Measurements from ENCODE around the gene ITIH2.

The ITIH2 gene

DNA sequence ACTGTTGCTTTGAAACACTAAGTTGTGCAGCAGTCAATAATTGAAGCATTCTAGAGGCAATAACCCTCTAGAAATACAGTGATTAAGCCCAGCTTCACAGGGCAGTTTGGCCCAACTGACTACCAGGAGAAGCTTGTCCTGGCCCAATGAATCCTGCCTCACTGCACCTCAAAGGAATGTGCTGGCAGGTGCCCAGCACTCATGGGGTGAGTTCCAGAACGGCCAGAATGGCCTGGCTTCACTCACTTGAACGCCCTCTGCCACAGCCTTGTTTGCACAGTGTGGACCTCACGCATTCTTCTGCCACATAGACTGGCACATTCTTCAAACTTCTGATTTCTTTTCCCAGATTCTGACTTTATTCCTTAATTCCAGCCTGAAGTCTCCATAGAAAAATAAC lies 6.6 kb upstream of the ITIH2 start:
- Histone ChIP-seq H3K36me3 (ENCODE audit: insufficient read depth, low read length) (no peaks in the 10 kb centered on the region), H3K4me1 (ENCODE audit: insufficient read depth, low read length) (no peaks in the 10 kb centered on the region), H3K4me2 (ENCODE audit: insufficient read depth, low read length) (no peak overlapping the region), H2AFZ (ENCODE audit: low read depth, low read length) (no peak overlapping the region), H3K79me2 (ENCODE audit: insufficient read depth, low read length) (no peaks in the 10 kb centered on the region), H3K9ac (ENCODE audit: low read depth, low read length) (no peak overlapping the region), H3K4me3 (ENCODE audit: low read depth in 1 of 2, low read length in 2 of 2) (no peak overlapping the region), H3K9me3 (ENCODE audit: insufficient read depth, low read length, severe bottlenecking) (peaks cover 10% of the 10 kb centered on the region), H3K27me3 (ENCODE audit: insufficient read depth, low read length, poor library complexity) (no peaks in the 10 kb centered on the region), H4K20me1 (ENCODE audit: insufficient read depth, low read length) (no peaks in the 10 kb centered on the region), H3K27ac (ENCODE audit: low read length) (no peak overlapping the region)
- TF ChIP-seq EZH2 (IDR thresholded peaks at IDR 0.05; ENCODE audit: borderline replicate concordance, low read depth, low read length, severe bottlenecking), result no peak
- no peak for TF ChIP-seq CTCF (IDR thresholded peaks at IDR 0.05; ENCODE audit: borderline replicate concordance, extremely low read depth, low read length, poor library complexity, severe bottlenecking)
- no peak for DNase-seq
- no peak for ATAC-seq (ENCODE audit: insufficient read depth, low read depth)

DNA sequence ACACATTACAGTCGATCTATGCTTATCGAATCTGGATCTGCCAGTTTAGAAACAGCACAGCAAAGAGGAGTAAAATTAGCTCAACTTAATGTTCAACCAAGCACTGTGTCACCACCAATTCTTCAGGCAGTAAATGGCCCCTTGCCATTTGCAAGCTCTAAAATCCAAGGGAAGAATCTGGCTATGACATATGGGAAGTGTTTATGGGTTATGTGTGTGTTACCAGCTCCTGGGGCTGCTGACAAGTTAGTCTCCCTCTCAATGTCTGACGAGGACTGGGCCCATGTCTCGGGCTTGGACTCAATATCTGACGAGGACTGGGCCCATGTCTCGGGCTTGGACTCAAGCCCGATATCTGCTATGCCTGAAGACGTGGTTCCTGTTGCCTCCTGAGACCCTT lies 5.7 kb upstream of the ITIH2 start:
- Histone ChIP-seq H4K20me1 (ENCODE audit: insufficient read depth, low read length) (no peaks in the 10 kb centered on the region), H3K9me3 (ENCODE audit: insufficient read depth, low read length, severe bottlenecking) (peaks cover 3% of the 10 kb centered on the region), H3K4me2 (ENCODE audit: insufficient read depth, low read length) (no peak overlapping the region), H3K4me3 (ENCODE audit: low read depth in 1 of 2, low read length in 2 of 2) (no peak overlapping the region), H2AFZ (ENCODE audit: low read depth, low read length) (no peak overlapping the region), H3K4me1 (ENCODE audit: insufficient read depth, low read length) (no peaks in the 10 kb centered on the region), H3K27ac (ENCODE audit: low read length) (no peak overlapping the region), H3K79me2 (ENCODE audit: insufficient read depth, low read length) (no peaks in the 10 kb centered on the region), H3K27me3 (ENCODE audit: insufficient read depth, low read length, poor library complexity) (no peaks in the 10 kb centered on the region), H3K36me3 (ENCODE audit: insufficient read depth, low read length) (no peaks in the 10 kb centered on the region), H3K9ac (ENCODE audit: low read depth, low read length) (no peak overlapping the region)
- ATAC-seq (ENCODE audit: insufficient read depth, low read depth) (no peak), DNase-seq (no peak)
- no peak for TF ChIP-seq EZH2 (IDR thresholded peaks at IDR 0.05; ENCODE audit: borderline replicate concordance, low read depth, low read length, severe bottlenecking)
- no peak for TF ChIP-seq CTCF (IDR thresholded peaks at IDR 0.05; ENCODE audit: borderline replicate concordance, extremely low read depth, low read length, poor library complexity, severe bottlenecking)

DNA sequence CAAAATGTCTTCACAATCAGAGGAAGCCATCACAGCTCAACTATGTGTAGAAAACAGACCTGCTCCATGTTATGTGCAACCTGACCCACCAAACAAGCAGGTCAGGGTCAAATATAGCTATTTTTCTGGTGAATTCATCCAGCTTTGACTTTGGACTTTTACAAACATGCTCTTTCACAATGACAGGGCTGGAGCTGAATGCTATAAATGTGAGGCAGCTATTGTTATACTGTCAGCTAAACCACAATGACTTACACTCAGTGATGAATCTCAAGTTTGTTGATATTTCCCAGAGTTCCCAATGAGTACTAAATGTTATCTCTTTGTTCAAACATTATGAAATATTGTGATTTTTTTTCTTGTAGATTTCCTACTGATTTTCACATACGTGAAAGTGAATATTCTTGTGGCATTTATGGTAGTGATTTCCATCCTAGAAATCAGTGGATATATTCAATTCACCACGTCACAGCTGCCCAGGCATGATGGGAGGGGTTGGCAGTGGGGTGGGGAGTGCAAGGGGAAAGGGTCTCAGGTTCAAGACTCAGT lies 2.5 kb upstream of the ITIH2 start:
- Histone ChIP-seq H3K27me3 (ENCODE audit: insufficient read depth, low read length, poor library complexity) (peaks cover 1% of the 10 kb centered on the region), H3K4me2 (ENCODE audit: insufficient read depth, low read length) (no peak overlapping the region), H3K36me3 (ENCODE audit: insufficient read depth, low read length) (no peaks in the 10 kb centered on the region), H3K27ac (ENCODE audit: low read length) (no peak overlapping the region), H4K20me1 (ENCODE audit: insufficient read depth, low read length) (no peaks in the 10 kb centered on the region), H3K4me3 (ENCODE audit: low read depth in 1 of 2, low read length in 2 of 2) (no peak overlapping the region), H3K9me3 (ENCODE audit: insufficient read depth, low read length, severe bottlenecking) (no peaks in the 10 kb centered on the region), H3K4me1 (ENCODE audit: insufficient read depth, low read length) (no peaks in the 10 kb centered on the region), H2AFZ (ENCODE audit: low read depth, low read length) (no peak overlapping the region), H3K79me2 (ENCODE audit: insufficient read depth, low read length) (no peaks in the 10 kb centered on the region), H3K9ac (ENCODE audit: low read depth, low read length) (no peak overlapping the region)
- TF ChIP-seq CTCF (IDR thresholded peaks at IDR 0.05; ENCODE audit: borderline replicate concordance, extremely low read depth, low read length, poor library complexity, severe bottlenecking), result no peak
- no peak for TF ChIP-seq EZH2 (IDR thresholded peaks at IDR 0.05; ENCODE audit: borderline replicate concordance, low read depth, low read length, severe bottlenecking)
- ATAC-seq (ENCODE audit: insufficient read depth, low read depth), result no peak
- DNase-seq, result no peak
